HEK293 (cell line): ENCODE results near the gene MRPS14.

Source experiments
- CTCF ChIA-PET: fragments of 350-600 bp; formaldehyde crosslinking; extraction: SDS; loops from one replicate; lab custom pipeline; 2021; ENCODE audit warnings: antibody characterized with exemption; lab: Yijun Ruan, JAX
- POLR2A ChIA-PET: fragments of 300-600 bp; formaldehyde crosslinking; extraction: SDS; loops from one replicate; lab custom pipeline; 2020; ENCODE audit warnings: antibody characterized with exemption, inconsistent platforms; lab: Yijun Ruan, JAX
- H3K27ac ChIP-seq: fragments of 200-500 bp; sonication (Bioruptor generic); 2 replicates; pipeline ENCODE4 v1.5.1; 2014; ENCODE audit warnings: low read depth, low read length, control low read depth, inconsistent platforms; ENCODE audit errors: extremely low read depth
- H3K36me3 ChIP-seq, 2 experiments: fragments of 200-500 bp in 1 of 2; sonication (Bioruptor generic) in 1 of 2; 1 replicate in 1 of 2; 2 replicates in 1 of 2; pipeline ENCODE4 v1.5.1; 2014 to 2017; ENCODE audit warnings: inconsistent platforms in 2 of 2, low read length in 2 of 2; ENCODE audit not compliant: control insufficient read depth in 2 of 2, insufficient read depth in 1 of 2
- H3K4me1 ChIP-seq: fragments of 200-500 bp; sonication (Bioruptor generic); 2 replicates; pipeline ENCODE4 v1.5.1; 2014; ENCODE audit warnings: mild to moderate bottlenecking, low read length, inconsistent platforms; ENCODE audit not compliant: control insufficient read depth, insufficient read depth
- H3K4me3 ChIP-seq: 2 replicates; pipeline ENCODE4 v1.5.1; 2011; ENCODE audit warnings: low read depth, mild to moderate bottlenecking, control low read depth, low read length, moderate library complexity
- H3K9me3 ChIP-seq: fragments of 200-500 bp; sonication (Bioruptor generic); 2 replicates; pipeline ENCODE4 v1.5.1; 2014; ENCODE audit warnings: low read depth, low read length, inconsistent platforms; ENCODE audit not compliant: control insufficient read depth, insufficient read depth
- HOXC10 ChIP-seq: sonication (generic); formaldehyde crosslinking; IDR thresholded peaks from 2 replicates; pipeline ENCODE4 v1.8.1; 2023; ENCODE audit warnings: mild to moderate bottlenecking, missing genetic modification reagents
- KLF8 ChIP-seq: fragments of 450-650 bp; formaldehyde crosslinking; IDR thresholded peaks from 2 replicates; pipeline ENCODE4 v1.5.1; 2016; ENCODE audit warnings: missing biosample characterization, missing genetic modification characterization
- MYNN ChIP-seq: fragments of 450-650 bp; formaldehyde crosslinking; IDR thresholded peaks from 2 replicates; pipeline ENCODE4 v1.5.1; 2016; ENCODE audit warnings: missing biosample characterization, missing genetic modification characterization, borderline replicate concordance
- MZF1 ChIP-seq: fragments of 450-650 bp; formaldehyde crosslinking; IDR thresholded peaks from 2 replicates; pipeline ENCODE4 v1.5.1; 2017; ENCODE audit warnings: missing biosample characterization, missing genetic modification characterization, borderline replicate concordance
- WT1 ChIP-seq: fragments of 450-650 bp; formaldehyde crosslinking; IDR thresholded peaks from 2 replicates; pipeline ENCODE4 v1.5.1; 2016; ENCODE audit warnings: missing biosample characterization, missing genetic modification characterization
- ZNF10 ChIP-seq: fragments of 450-650 bp; formaldehyde crosslinking; IDR thresholded peaks from 2 replicates; pipeline ENCODE4 v1.5.1; 2017; ENCODE audit warnings: missing biosample characterization, missing genetic modification characterization
- ZNF114 ChIP-seq: fragments of 450-650 bp; formaldehyde crosslinking; IDR thresholded peaks from 2 replicates; pipeline ENCODE4 v1.5.0; 2017; ENCODE audit warnings: missing biosample characterization, missing genetic modification characterization
- ZNF133 ChIP-seq: fragments of 450-650 bp; formaldehyde crosslinking; IDR thresholded peaks from 2 replicates; pipeline ENCODE4 v1.5.1; 2016; ENCODE audit warnings: missing biosample characterization, missing genetic modification characterization
- ZNF138 ChIP-seq: fragments of 450-650 bp; formaldehyde crosslinking; IDR thresholded peaks from 2 replicates; pipeline ENCODE4 v1.5.1; 2016; ENCODE audit warnings: missing biosample characterization, missing genetic modification characterization, borderline replicate concordance
- ZNF19 ChIP-seq: fragments of 450-650 bp; formaldehyde crosslinking; IDR thresholded peaks from 2 replicates; pipeline ENCODE4; 2016; ENCODE audit warnings: missing biosample characterization, missing genetic modification characterization, low read depth
- ZNF211 ChIP-seq: fragments of 450-650 bp; formaldehyde crosslinking; IDR thresholded peaks from 2 replicates; pipeline ENCODE4 v1.5.1; 2016; ENCODE audit warnings: low read depth, missing biosample characterization, missing genetic modification characterization
- ZNF426 ChIP-seq: fragments of 450-650 bp; formaldehyde crosslinking; IDR thresholded peaks from 2 replicates; pipeline ENCODE4 v1.5.1; 2017; ENCODE audit warnings: missing biosample characterization, missing genetic modification characterization, mild to moderate bottlenecking, inconsistent platforms, moderate library complexity
- ZNF561 ChIP-seq: fragments of 450-650 bp; IDR thresholded peaks from 2 replicates; pipeline ENCODE4 v1.5.1; 2018; ENCODE audit warnings: missing biosample characterization, missing genetic modification characterization, borderline replicate concordance
- ZNF596 ChIP-seq: fragments of 450-650 bp; IDR thresholded peaks from 2 replicates; pipeline ENCODE4 v1.5.0; 2018; ENCODE audit warnings: missing biosample characterization, mild to moderate bottlenecking, missing genetic modification characterization, moderate library complexity
- TF ChIP-seq, protein P1 (sequence below): fragments of 450-650 bp; formaldehyde crosslinking; conservative IDR thresholded peaks from 2 replicates; pipeline ENCODE4 v1.5.1; 2016; ENCODE audit warnings: low read depth, missing biosample characterization, missing genetic modification characterization
- TF ChIP-seq, protein P2 (sequence below): fragments of 450-650 bp; formaldehyde crosslinking; optimal IDR thresholded peaks from 2 replicates; pipeline ENCODE3; 2016; ENCODE audit warnings: missing biosample characterization, mild to moderate bottlenecking, missing genetic modification characterization
- TF ChIP-seq, protein P3 (sequence below): fragments of 450-650 bp; formaldehyde crosslinking; IDR thresholded peaks from 2 replicates; pipeline ENCODE4 v1.5.1; 2017; ENCODE audit warnings: missing biosample characterization, mild to moderate bottlenecking, missing genetic modification characterization, moderate library complexity
- TF ChIP-seq, protein P4 (sequence below): fragments of 450-650 bp; formaldehyde crosslinking; IDR thresholded peaks from 2 replicates; pipeline ENCODE4 v1.5.1; 2016; ENCODE audit warnings: missing biosample characterization, missing genetic modification characterization

The MRPS14 gene

DNA sequence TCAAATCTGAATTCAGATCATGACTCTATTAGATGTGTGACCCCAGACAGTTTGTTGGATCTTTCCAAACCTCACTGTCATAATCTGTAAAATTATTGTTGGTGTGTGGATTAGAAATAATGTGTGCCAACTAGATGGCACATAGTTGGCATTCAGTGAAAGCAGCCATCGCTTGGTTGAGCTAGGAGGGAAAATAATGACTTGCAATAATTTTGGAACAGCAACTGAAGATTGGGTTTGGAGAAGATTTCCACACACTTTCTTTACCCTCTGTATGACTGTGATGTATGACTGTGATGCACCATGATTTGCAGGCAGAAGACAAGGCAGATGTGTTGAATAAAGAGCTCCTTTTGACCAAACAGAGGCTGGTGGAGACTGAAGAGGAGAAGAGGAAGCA, 47.5 kb downstream of the MRPS14 start (continued):
- TF ChIP-seq, protein P1, sequence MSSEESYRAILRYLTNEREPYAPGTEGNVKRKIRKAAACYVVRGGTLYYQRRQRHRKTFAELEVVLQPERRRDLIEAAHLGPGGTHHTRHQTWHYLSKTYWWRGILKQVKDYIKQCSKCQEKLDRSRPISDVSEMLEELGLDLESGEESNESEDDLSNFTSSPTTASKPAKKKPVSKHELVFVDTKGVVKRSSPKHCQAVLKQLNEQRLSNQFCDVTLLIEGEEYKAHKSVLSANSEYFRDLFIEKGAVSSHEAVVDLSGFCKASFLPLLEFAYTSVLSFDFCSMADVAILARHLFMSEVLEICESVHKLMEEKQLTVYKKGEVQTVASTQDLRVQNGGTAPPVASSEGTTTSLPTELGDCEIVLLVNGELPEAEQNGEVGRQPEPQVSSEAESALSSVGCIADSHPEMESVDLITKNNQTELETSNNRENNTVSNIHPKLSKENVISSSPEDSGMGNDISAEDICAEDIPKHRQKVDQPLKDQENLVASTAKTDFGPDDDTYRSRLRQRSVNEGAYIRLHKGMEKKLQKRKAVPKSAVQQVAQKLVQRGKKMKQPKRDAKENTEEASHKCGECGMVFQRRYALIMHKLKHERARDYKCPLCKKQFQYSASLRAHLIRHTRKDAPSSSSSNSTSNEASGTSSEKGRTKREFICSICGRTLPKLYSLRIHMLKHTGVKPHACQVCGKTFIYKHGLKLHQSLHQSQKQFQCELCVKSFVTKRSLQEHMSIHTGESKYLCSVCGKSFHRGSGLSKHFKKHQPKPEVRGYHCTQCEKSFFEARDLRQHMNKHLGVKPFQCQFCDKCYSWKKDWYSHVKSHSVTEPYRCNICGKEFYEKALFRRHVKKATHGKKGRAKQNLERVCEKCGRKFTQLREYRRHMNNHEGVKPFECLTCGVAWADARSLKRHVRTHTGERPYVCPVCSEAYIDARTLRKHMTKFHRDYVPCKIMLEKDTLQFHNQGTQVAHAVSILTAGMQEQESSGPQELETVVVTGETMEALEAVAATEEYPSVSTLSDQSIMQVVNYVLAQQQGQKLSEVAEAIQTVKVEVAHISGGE (tag by site-specific recombination): no peak

DNA sequence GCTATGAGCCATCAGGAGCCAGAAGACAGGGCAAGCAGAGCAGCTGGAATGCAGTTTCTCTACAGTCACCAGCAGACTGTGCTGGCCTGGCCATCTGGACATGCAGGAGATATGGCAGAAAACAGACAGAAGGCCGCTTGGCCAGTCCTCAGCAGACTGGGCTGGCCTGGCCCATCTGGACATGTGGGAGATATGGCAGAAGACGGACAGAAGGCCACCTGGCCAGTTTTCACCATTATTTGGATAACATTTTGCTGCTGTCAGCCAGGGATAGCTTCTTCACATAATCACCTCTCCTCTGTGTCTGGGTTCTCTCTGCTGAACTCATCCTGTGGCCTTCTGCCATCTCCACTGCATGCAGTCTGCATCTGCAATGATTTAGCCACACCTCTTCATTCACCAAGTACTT, 48.5 kb downstream of the MRPS14 start:
- Histone ChIP-seq H3K9me3 (no peaks in the 10 kb centered on the region), H3K27ac (no peak overlapping the region), H3K36me3 (peaks cover 0 to 4% of the 10 kb centered on the region in 2 experiments; a peak in 1 of 3 replicates), H3K4me1 (no peaks in the 10 kb centered on the region)
- ChIA-PET CTCF (interaction anchor here (0.7 kb wide), 1 partner anchor 80 kb away, joined by 3 read pairs; no protein-coding TSS in a partner anchor), POLR2A (interaction anchor here (0.6 kb wide), 1 partner anchor 25 kb away, joined by 6 read pairs; the partner anchor contains the start of gene CACYBP)
- TF ChIP-seq, protein P2, sequence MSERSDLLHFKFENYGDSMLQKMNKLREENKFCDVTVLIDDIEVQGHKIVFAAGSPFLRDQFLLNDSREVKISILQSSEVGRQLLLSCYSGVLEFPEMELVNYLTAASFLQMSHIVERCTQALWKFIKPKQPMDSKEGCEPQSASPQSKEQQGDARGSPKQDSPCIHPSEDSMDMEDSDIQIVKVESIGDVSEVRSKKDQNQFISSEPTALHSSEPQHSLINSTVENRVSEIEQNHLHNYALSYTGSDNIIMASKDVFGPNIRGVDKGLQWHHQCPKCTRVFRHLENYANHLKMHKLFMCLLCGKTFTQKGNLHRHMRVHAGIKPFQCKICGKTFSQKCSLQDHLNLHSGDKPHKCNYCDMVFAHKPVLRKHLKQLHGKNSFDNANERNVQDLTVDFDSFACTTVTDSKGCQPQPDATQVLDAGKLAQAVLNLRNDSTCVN (tag by site-specific recombination): no peak
- TF ChIP-seq, all 188 proteins: peak for 0
- no peak overlapping the region for H3K4me3 ChIP-seq

DNA sequence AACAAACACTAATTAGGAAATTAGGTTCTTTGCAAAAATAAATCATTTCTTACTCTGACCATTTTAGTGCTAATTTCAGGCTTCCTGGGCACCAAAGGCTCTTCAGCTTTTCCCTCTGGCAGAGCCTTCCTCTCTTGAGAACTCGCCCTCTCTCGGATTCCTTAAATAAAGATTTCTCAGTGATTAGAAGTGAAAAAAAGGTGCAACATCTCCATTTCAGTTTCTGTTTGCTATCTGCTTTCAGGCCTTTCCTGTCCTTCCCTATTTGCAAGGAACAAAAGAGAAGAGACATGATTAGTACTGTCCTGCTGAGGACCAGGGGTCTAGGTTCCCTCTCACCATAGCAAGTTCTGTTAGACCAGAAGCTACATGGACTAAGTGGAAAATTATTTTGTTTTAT, 51.3 kb downstream of the MRPS14 start:
- H3K36me3 ChIP-seq: no peaks in the 10 kb centered on the region
- ChIA-PET CTCF (no interaction called here), POLR2A (no interaction called here)
- no peaks in the 10 kb centered on the region for H3K9me3 ChIP-seq
- TF ChIP-seq ZNF211: no peak
- no peaks in the 10 kb centered on the region for H3K4me1 ChIP-seq
- H3K27ac ChIP-seq: no peak overlapping the region
- H3K4me3 ChIP-seq: no peak overlapping the region

DNA sequence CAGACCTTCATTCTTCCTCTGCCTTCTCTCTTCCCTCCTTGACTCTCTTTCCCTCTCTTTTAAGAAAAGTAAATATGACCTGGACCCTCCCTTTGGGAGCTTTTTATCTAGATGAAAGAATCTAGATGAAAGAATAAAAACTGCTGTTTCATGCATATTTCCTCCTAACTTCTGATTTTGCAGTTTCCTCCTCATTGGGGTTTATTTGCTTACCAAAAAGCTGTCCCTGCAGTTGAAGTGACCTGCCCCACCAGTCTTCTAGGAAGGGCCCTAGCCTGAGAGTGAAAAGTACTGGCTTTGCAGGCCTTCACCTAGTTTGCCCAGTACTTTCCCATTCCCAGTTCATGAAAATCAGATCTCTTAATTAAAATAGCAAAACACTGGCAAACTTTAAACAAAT, 51.8 kb downstream of the MRPS14 start:
- POLR2A ChIA-PET: no interaction called here
- no peaks in the 10 kb centered on the region for H3K4me1 ChIP-seq
- no peak overlapping the region for H3K27ac ChIP-seq
- no peaks in the 10 kb centered on the region for H3K36me3 ChIP-seq
- H3K9me3 ChIP-seq: no peaks in the 10 kb centered on the region
- TF ChIP-seq ZNF114: no peak
- TF ChIP-seq ZNF10: no peak
- no peak for TF ChIP-seq MYNN
- no peak for TF ChIP-seq ZNF19 (tag by site-specific recombination)
- no peak for TF ChIP-seq ZNF426 (tag by site-specific recombination)
- no peak for TF ChIP-seq ZNF133 (tag by site-specific recombination)
- TF ChIP-seq KLF8 (tag by site-specific recombination): no peak
- TF ChIP-seq, protein P3, sequence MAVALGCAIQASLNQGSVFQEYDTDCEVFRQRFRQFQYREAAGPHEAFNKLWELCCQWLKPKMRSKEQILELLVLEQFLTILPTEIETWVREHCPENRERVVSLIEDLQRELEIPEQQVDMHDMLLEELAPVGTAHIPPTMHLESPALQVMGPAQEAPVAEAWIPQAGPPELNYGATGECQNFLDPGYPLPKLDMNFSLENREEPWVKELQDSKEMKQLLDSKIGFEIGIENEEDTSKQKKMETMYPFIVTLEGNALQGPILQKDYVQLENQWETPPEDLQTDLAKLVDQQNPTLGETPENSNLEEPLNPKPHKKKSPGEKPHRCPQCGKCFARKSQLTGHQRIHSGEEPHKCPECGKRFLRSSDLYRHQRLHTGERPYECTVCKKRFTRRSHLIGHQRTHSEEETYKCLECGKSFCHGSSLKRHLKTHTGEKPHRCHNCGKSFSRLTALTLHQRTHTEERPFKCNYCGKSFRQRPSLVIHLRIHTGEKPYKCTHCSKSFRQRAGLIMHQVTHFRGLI: no peak
- no peak for TF ChIP-seq ZNF138 (tag by site-specific recombination)
- no peak for TF ChIP-seq WT1 (tag by site-specific recombination)
- TF ChIP-seq HOXC10 (CRISPR knock-in tag): no peak
- TF ChIP-seq MZF1 (tag by site-specific recombination): no peak
- TF ChIP-seq ZNF596 (tag by site-specific recombination): no peak
- TF ChIP-seq, protein P4, sequence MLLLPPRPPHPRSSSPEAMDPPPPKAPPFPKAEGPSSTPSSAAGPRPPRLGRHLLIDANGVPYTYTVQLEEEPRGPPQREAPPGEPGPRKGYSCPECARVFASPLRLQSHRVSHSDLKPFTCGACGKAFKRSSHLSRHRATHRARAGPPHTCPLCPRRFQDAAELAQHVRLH: no peak
- no peak for TF ChIP-seq ZNF561 (tag by site-specific recombination)
- TF ChIP-seq, all 188 proteins: peak for 0
- CTCF ChIA-PET: interaction anchor here (1.2 kb wide), 1 partner anchor 15 kb away, joined by 3 read pairs; no protein-coding TSS in a partner anchor
- no peak overlapping the region for H3K4me3 ChIP-seq
